Stimulated activated CD8-positive, alpha-beta memory T cell treated with anti-CD3 and anti-CD28 coated beads, Interleukin-2, amount 100 ng/mL, for 48 hours (primary cell): Measurements from ENCODE around the gene FXYD2.

ENCODE experiments used
- DNase-seq, 2 donors: peaks; one replicate each; pipeline ENCODE4 v3.0.0-alpha.2; 2020; ENCODE audit warnings: low read depth in 2 of 2

The FXYD2 gene

GRCh38 chr11:117796872-117797529, 27.5 kb downstream of the FXYD2 start, which contains the start of gene DSCAML1:
DSCAML1 (minus strand) TSS chr11:117797216; CDS start chr11:117797079, 137 bp downstream.
- no peak for DNase-seq

DNA sequence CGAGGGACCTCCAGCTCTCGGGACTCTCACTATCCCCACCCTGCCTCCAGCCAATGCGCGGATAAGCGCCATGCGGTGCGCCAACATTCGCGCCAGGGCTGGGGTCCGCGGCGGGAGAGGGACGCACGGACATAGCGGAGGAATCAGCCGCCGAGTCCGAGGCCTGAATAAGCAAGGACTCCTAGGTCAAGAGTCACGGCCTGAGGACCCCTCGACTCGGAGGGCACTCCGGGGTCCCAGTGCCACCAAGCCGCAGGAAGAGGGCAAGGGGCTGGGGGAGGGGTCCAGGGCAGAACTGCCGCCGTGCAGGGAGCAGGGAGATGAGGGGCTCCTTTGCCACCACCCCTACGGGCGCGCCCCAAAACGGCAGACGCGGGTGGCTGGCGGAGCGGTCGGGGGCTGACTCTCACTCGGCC, 28.1 kb downstream of the FXYD2 start:
- no peak for DNase-seq

DNA sequence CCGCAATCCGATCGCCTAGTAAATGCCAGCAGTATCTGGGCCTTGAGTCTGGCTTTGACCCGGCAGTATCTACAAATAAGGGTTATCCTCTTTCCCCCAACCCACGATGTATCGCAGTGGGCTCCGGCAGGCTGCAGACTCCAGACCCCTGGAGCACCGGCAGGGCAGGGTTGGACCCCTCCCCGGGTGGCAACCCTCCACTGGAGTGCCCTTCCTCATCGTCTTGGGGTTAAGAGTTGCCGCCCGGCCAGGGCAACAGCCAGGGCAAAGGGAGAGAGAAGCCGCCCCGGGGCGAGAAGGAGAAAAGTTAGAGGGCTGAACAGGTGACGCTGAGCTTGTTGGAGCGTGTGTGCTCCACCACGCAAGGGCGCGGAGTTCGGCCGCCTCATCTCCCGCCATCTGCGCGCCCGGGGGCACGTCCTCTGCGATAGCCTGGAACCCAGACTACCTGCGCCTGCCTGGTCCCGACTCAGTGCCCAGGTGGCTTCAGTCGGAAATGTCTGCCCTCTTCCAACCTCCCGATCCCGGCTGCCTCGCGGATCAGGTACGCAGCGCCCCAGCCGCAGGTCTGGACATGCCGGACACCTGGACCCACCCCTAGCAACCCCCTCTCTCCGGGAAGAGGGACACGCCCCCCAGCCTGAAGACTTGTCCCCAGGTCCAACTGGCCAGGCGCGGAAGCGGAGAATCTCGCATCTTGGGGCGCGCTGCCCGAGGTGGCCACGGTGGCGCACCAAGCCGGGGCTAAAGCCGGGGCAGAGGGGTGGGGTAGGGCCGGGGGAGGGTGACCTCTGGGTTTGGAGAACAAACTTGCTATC, 28.7 kb downstream of the FXYD2 start:
- DNase-seq: no peak

GRCh38 chr11:117794772-117795629, 29.5 kb downstream of the FXYD2 start:
- DNase-seq: no peak

GRCh38 chr11:117794135-117794534, 30.4 kb downstream of the FXYD2 start:
- DNase-seq: no peak

- DNase-seq: no peak
These were observed 31.0 kb downstream of the FXYD2 start for GRCh38 chr11:117793583-117793982.

DNA sequence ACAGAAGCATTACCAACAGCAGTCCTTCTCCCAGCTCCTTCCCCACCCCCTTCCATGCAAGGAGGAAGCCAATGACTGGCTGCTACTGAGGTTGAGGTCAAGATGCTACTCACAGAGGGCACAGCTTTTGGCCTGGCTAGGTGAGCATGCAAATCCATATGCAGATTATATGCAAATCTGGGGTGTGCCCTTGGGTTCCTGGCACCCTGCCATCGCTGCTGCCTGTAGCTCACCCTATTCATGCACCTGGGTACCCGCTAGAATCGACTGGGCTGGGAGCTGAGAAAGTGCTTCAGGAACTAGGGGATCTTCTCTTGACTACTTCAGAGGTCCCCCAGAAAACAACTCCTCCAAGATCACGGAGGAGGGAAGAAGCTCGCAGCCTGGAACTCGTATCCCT, 31.6 kb downstream of the FXYD2 start:
- no peak for DNase-seq

- DNase-seq: no peak
These were observed 32.3 kb downstream of the FXYD2 start for GRCh38 chr11:117792241-117792640.

DNA sequence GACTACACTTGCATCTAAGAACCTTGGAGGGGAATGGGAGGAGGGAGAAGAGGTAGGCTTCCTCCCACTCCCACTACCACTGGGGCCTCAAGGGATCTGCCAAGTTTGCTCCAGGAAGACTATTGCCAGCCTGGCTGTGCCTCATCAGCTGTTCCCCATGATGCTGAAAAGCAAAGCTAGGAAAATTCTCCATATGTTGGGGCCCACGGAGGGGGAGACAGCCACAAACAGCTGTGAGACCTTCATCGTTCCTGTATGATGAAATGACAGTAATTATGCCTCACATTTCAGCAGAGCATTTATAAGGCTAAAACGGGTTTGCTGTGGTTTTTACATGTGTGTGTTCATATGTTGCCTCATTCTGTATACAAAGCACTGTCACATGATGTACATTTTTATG, 34.3 kb downstream of the FXYD2 start:
- DNase-seq: no peak

- DNase-seq: no peak
These were observed 35.3 kb downstream of the FXYD2 start for GRCh38 chr11:117789241-117789640.

- DNase-seq: no peak
These were observed 38.2 kb downstream of the FXYD2 start for GRCh38 chr11:117786135-117786870.

DNA sequence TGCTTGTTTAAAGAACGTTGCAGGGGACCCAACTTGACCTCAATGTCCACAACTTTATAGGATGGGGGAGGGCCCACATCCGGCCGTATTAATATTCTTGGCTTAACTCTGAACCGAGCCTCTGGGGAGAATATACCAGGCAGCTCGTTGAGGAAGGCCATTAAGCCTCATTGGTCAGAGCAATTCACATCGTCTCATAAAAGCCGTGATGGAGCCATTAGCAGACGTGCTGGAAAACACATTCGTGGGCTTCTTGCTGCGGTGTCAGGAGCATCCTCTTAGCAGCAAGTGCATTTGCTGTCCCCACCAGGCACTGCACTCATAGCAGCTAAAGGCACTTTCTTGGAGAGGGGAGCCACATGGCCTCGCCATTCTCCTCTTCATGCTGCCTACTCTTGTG, 42.4 kb downstream of the FXYD2 start:
- no peak for DNase-seq

GRCh38 chr11:117781627-117782026, 42.9 kb downstream of the FXYD2 start:
- no peak for DNase-seq

- no peak for DNase-seq
These were observed 44.1 kb downstream of the FXYD2 start for GRCh38 chr11:117780456-117780855.

DNA sequence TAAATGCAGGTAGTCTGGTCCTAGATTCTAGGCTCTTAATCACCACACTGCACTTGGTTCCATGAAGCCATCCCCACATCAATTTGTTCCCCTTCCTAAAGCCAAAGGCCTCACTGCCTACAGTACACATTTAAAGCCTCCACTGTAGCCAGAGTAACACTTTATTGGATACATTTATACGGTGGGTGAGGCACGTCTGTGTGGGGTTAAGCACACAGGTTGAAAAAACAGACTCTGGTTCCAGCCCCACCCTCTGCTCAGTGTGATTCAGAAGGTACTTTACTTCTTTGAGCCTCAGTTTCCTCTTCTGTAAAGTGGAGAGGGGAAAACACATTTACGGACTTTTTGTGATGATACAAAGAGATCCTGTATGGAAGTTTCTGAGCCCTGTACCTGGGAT, 50.0 kb downstream of the FXYD2 start:
- DNase-seq: no peak

DNA sequence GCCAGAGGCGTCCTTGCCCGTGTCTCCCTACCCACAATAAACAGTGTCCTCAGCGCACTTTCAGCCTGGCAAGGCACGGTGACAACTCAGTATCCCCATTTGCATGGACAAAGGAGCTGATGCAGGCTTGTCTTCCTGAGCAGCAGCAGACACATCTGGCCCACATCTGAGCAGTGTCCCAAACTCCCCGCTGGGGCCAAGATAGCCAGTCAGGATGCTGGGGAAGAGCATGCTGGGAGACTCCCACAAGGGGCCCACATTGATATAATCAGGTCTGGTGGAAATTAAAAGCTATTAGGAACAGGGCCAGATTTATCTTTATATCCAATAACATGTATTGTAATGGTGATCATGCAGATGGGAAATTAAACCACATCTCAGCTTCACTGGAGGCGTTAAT, 52.2 kb downstream of the FXYD2 start:
- no peak for DNase-seq

GRCh38 chr11:117771841-117772240, 52.7 kb downstream of the FXYD2 start:
- no peak for DNase-seq

GRCh38 chr11:117771197-117771596, 53.3 kb downstream of the FXYD2 start:
- DNase-seq: no peak

- no peak for DNase-seq
These were observed 54.5 kb downstream of the FXYD2 start for GRCh38 chr11:117770061-117770460.
